Activated CD8-positive, alpha-beta memory T cell treated with anti-CD3 and anti-CD28 coated beads, Interleukin-2, amount 50 U/mL, for 48 hours (primary cell): ENCODE data around the gene LIN37.

Experiments used
- DNase-seq: peaks from one replicate; pipeline ENCODE4 v3.0.0-alpha.2; 2020

Gene LIN37

GRCh38 chr19:35777086-35777841, 28.9 kb downstream of the LIN37 start:
- DNase-seq = no peak

DNA sequence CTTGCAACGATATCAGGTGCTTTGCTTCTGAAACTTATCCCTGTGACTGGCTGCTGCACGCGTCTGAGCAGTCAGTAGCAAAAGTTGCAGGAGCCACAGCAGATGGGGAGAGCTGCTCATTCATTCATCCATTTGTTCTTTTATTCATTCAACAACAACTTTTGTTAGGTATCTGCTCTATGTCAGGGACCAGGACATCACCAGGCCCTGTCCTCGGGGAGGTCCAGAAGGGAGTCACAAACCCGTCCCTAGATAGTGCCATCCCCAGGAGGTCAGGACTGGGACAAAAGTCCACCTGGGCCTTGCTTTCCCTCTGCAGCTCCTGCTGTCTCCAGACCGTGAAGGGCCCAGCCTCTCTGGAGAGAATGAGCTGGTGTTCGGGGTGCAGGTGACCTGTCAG, 29.6 kb downstream of the LIN37 start:
- DNase-seq = no peak

DNA sequence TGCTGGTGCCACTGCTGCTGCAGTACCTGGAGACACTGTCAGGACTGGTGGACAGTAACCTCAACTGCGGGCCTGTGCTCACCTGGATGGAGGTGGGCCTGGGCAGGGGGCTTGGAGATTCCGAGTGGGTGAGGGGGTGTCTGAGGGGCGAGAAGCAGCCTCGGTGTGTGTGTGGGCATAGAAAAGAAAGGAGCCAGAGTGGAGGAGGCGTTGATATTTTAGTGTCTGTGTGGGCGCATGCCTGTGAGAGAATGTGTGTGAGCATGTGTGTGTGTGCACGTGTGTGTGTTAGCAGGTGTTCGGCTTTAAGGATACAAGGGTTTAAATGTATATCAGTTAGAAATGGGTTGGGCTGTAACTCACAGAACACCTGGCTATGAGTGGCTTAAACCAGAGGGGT, 30.7 kb downstream of the LIN37 start:
- DNase-seq = no peak

DNA sequence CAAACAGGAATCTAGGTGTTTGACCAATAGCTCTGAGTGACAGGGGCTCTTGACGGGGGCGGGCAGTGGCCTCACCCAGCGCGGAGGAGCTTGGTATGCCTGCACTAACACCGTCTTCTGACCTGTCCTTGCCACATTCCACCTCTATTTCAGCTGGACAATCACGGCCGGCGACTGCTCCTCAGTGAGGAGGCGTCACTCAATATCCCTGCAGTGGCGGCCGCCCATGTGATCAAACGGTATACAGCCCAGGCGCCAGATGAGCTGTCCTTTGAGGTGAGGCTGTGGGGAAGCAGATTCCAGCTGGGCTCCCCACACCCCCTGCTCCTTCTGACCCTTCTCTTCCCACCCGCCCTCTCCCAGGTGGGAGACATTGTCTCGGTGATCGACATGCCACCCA, 31.7 kb downstream of the LIN37 start:
- DNase-seq = no peak

DNA sequence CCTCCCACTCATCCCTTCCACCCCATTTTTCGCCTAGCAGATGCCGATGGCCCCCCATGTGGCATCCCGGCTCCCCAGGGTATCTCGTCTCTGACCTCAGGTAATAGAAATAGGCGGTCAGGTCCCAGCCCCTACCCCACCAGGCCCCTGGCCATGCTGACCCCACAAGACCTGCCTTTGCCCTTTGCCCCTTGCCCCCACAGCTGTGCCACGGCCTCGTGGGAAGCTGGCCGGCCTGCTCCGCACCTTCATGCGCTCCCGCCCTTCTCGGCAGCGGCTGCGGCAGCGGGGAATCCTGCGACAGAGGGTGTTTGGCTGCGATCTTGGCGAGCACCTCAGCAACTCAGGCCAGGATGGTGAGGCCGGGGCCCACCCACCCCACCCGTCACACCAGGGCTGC, 32.3 kb downstream of the LIN37 start:
- no peak for DNase-seq

GRCh38 chr19:35781650-35782049, 33.3 kb downstream of the LIN37 start:
- DNase-seq = no peak

DNA sequence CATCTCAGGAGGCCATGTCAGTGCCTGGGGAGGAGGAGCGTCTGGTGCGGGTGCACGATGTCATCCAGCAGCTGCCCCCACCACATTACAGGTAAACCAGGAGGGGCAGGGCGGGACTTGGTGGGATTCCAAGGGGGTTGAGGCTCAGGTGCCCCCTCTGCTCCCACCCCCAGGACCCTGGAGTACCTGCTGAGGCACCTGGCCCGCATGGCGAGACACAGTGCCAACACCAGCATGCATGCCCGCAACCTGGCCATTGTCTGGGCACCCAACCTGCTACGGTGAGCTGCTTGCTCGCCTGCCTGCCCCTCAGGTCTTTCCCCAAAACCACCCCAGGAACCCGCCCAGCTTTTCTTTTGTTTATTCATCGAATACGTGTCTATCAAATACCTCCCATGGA, 34.2 kb downstream of the LIN37 start:
- no peak for DNase-seq

DNA sequence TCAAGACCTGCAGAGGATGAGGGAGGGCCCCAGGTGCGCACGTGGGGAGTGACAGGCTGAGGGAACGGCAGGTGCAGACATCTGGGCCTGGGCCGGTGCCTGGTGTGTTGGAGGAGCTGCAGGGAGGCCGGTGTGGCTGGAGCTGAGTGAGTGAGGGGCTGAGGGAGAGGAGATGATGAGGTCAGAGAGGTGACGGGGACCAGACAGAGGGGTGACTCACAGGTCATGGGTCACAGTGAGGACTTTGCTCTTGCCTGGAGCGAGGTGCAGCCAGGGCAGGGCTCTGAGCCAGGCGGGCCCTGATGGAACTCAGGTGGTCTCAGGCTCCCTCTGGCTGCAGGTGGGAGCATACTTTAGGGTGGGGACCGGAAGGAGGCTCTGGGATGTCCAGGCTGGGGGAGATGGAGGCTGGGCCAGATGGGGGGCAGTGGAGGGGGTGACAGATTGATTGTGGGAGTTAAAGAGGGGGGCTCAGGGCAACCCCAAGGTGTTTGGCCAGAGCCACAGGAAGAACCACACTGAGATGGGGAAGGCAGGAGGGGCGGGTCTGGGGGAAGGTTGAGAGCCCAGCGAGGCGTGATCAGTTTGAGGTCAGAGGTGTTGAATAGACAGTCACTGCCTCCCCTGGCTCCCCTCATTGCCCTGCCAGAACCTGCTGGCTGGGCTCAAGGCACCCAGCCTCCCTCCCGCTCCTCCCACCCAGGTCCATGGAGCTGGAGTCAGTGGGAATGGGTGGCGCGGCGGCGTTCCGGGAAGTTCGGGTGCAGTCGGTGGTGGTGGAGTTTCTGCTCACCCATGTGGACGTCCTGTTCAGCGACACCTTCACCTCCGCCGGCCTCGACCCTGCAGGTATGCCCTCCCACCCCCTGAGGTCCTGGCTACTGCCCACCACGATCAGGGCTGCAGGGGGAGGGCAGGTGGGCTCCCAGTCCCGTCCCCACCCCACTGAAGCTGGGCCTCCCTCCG, 35.4 kb downstream of the LIN37 start:
- DNase-seq = no peak

DNA sequence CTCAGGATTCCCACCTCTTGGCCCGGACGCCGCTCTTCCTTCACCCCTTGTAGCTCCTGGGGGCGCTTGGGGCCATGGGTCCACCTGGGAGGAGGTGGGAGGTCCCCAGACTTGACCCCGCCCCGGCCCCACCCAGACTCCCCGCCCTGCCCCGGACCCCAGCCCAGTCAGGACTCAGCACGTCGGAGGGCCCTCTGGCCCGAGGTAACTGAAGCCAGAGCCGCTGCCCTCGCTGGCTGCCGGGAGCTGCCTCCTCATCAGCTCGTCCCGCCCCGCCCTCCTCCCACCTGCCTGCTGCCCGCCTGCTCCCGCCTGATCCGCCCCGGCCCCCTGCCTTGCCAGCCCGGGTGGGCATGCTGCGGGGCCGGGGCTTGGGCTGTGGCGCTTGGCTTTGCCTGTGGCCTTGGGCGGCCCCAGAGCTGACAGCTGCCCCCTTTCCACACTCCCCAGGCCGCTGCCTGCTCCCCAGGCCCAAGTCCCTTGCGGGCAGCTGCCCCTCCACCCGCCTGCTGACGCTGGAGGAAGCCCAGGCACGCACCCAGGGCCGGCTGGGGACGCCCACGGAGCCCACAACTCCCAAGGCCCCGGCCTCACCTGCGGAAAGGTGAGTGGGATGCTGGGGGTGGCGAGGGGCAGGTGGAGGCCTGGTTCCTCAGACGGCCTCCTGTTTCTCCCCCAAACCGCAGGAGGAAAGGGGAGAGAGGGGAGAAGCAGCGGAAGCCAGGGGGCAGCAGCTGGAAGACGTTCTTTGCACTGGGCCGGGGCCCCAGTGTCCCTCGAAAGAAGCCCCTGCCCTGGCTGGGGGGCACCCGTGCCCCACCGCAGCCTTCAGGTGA, 36.3 kb downstream of the LIN37 start:
- no peak for DNase-seq

GRCh38 chr19:35785339-35785627, 36.9 kb downstream of the LIN37 start:
- DNase-seq = no peak

DNA sequence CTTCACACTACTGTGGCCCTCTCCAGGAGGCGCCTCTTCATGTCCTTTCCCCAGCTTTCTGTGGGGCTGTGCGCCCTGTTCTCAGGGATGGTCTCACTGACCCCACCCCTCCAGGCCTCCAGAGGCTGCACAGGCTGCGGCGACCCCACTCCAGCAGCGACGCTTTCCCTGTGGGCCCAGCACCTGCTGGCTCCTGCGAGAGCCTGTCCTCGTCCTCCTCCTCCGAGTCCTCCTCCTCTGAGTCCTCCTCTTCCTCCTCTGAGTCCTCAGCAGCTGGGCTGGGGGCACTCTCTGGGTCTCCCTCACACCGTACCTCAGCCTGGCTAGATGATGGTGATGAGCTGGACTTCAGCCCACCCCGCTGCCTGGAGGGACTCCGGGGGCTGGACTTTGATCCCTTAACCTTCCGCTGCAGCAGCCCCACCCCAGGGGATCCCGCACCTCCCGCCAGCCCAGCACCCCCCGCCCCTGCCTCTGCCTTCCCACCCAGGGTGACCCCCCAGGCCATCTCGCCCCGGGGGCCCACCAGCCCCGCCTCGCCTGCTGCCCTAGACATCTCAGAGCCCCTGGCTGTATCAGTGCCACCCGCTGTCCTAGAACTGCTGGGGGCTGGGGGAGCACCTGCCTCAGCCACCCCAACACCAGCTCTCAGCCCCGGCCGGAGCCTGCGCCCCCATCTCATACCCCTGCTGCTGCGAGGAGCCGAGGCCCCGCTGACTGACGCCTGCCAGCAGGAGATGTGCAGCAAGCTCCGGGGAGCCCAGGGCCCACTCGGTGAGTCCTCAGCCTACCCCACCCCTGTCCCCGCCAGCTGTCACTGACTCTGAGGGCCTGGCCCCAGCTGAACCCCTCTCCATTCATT, 38.2 kb downstream of the LIN37 start:
- DNase-seq = no peak

- no peak for DNase-seq
Observed at GRCh38 chr19:35787227-35787799, 38.9 kb downstream of the LIN37 start.

DNA sequence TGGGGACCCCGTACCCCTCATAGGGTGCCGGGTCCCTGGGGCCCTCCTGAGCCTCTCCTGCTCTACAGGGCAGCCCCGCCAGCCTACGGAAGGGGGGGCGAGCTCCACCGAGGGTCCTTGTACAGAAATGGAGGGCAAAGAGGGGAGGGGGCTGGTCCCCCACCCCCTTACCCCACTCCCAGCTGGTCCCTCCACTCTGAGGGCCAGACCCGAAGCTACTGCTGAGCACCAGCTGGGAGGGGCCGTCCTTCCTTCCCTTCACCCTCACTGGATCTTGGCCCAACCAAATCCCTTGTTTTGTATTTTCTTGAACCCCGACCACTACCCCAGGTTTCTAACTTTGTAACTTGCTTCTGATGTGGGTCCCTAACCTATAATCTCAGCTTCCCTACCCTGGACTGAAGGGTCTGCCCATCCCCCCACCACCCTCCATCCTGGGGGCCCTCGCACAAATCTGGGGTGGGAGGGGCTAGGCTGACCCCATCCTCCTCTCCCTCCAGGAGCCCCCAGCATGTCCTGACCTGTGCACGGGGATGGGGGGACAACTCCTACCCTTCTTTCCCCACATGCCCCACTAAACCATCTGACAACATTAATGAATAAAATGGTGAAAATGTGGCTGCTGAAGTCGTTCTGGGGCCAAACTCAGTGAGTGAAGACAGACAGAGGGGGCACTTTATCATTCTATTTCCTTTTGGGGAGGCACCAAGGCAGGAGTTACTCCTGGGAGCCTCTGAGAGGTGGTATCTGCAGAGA, 40.0 kb downstream of the LIN37 start:
- no peak for DNase-seq

- no peak for DNase-seq
Observed at GRCh38 chr19:35789195-35789977, 41.0 kb downstream of the LIN37 start.

DNA sequence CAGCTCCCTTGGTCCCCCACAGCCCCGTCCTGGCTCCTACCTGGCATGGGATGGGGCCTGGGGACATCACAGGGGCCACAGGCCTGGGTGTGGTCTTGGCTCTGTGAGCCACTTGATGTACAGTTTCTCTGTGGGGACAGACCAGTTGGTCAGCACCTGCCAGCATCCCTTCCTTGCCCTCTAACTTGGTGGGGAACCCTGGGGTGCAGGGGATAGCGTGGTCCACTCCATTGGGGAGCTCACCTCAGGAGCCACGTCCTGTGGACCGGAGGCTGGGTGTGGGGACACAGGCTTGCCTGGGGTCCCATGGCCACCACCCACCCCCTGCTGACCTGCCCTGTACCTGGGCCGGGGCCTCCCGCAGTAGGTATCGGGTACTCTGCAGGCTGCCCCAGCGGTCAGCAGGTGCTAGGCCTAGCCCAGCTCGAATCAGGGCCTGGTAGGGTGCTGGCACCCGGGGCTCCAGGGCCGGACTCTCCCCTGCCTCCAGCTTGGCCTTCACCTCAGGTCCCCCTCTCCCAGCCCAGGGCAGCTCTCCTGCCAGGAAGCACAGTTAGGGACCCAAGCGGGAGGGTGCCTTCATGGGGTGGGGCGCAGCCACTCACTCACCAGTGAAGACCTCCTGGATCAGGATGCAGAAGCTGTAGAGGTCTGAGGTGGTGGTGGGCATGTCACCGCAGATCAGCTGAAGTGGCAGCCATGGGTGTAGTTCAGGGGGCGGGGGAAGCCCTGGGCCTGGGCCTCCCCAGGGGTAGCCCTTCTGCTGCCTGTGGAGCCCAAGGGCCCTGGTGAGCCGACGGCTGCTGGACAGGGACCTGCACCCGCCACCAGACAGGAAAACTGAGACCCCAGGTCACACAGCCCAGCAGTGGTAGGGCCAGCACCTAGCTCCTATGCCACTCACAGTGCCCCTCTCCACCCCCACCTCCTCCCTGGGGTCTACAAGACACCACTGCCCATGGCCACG, 41.9 kb downstream of the LIN37 start:
- no peak for DNase-seq

DNA sequence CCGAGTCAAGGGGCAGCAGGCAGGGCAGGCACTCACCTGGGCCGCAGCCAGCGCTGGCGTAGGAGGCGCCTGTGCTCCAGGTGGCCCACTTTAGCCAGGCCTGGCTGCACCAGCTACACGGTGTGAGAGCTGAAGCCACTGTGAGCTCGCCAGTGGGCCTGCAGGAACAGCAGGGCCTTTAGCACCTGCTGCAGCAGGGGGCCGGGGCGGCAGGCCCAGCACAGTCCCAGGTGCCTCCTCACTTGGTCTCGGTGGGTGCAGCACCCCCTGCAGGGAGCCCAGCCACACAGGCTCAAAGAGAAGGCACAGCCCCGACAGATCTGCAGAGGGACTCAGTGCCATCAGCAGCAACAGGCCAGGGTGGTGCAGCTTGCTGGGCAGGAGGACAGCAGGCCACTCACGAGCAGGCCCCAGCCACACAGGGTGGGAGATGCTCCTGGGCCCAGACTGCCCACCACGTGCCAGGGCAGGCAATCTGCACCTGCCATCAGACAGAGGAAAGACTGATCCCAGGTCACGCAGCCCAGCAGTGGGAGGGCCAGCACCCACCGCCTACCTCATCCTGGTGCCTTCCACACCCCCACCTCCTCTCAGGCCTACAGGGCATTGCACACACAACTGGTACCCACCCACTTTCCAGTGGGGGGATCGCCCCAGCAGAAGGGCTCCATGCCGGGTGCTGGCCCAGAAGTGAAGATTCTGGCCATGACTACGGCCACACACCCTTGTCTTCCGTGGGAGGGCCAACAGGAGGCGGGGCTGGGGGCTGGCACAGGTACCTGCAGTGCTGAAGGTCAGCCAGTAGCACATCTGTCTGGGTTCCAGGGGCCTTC, 42.8 kb downstream of the LIN37 start:
- DNase-seq = no peak

GRCh38 chr19:35791814-35792279, 43.5 kb downstream of the LIN37 start:
- DNase-seq = no peak

GRCh38 chr19:35792312-35792711, 43.9 kb downstream of the LIN37 start:
- no peak for DNase-seq
